K562 (cell line): Measurements from ENCODE around the gene FUT6. TPM values are rescaled to one million over a fixed set of nuclear protein-coding genes. Genes with fewer than 3 reads are reported as not detected.
"Not testable (repeated sequence)": the region's sequence is repeated elsewhere in the genome, so short reads cannot be mapped to it uniquely, and the experiment has no call there.

ENCODE experiments used
- ATAC-seq: fragments of 200-7000 bp; cut with Tn5 transposase; 3 replicates; pipeline ENCODE4 v1.9.1; 2020; ENCODE audit warnings: moderate library complexity
- BruUV-seq: library from RNA; stranded (reverse); fragments of 400-500 nt; replicated peaks from 2 replicates; lab custom pipeline; 2021; lab: Mats Ljungman, UMichigan
- CTCF ChIA-PET: fragments of 300-600 bp; formaldehyde crosslinking; extraction: SDS; loops from one replicate; lab custom pipeline; 2021; ENCODE audit warnings: low intra/inter-chr PET ratio; lab: Yijun Ruan, JAX
- POLR2A ChIA-PET: fragments of 300-600, 350-650 bp; sonication (Branson Sonifier 250); formaldehyde crosslinking; extraction: SDS; loops from one replicate; lab custom pipeline; 2021; ENCODE audit warnings: antibody characterized with exemption, inconsistent platforms; lab: Yijun Ruan, JAX
- DNase-seq, 4 experiments: peaks; one replicate each; pipeline versions ENCODE4 v3.0.0 to v3.0.0-alpha.2; 2011 to 2018; ENCODE audit warnings: low spot score in 3 of 4, mixed read lengths in 3 of 4; ENCODE audit errors: extremely low read depth in 1 of 4
- FAIRE-seq: peaks from 2 replicates; lab custom pipeline; 2011; peaks lifted over from hg19 to GRCh38; lab: Jason Lieb, UNC
- H2AFZ ChIP-seq: 2 replicates; pipeline ENCODE4 v1.6.0; 2011; ENCODE audit warnings: low read depth, low read length, control low read depth, inconsistent platforms
- H3K27ac ChIP-seq: fragments of 200-600 bp; 3 replicates; pipeline ENCODE4 v1.8.0; 2011; ENCODE audit warnings: low read depth, mild to moderate bottlenecking, control low read depth, inconsistent platforms, low read length, moderate library complexity, mixed read lengths; ENCODE audit errors: extremely low read depth
- H3K27me3 ChIP-seq, 2 experiments: fragments of 300-600 bp in 1 of 2; 2 replicates in 1 of 2; 3 replicates in 1 of 2; pipeline versions ENCODE4 v1.6.0 to v1.8.0; 2011; ENCODE audit warnings: inconsistent platforms in 2 of 2, low read length in 2 of 2, mild to moderate bottlenecking in 1 of 2, mixed read lengths in 1 of 2, moderate library complexity in 1 of 2; ENCODE audit not compliant: control insufficient read depth in 2 of 2, insufficient read depth in 2 of 2
- H3K36me3 ChIP-seq: fragments of 300-600 bp; 3 replicates; pipeline ENCODE4 v1.8.0; 2011; ENCODE audit warnings: mild to moderate bottlenecking, low read length, inconsistent platforms; ENCODE audit not compliant: control insufficient read depth, insufficient read depth
- H3K4me1 ChIP-seq, 2 experiments: fragments of 200-600 bp in 1 of 2; replicated peaks in 1 of 2; 2 replicates in 1 of 2; 3 replicates in 1 of 2; pipeline versions ENCODE4 v1.5.1 to v1.8.0; 2011; ENCODE audit warnings: inconsistent platforms in 2 of 2, low read length in 2 of 2, mild to moderate bottlenecking in 1 of 2, mixed read lengths in 1 of 2, moderate library complexity in 1 of 2; ENCODE audit not compliant: control insufficient read depth in 2 of 2, insufficient read depth in 2 of 2
- H3K4me2 ChIP-seq: 2 replicates; pipeline ENCODE4 v1.6.1; 2011; ENCODE audit warnings: low read length, control low read depth, inconsistent platforms, mixed read lengths; ENCODE audit not compliant: insufficient read depth
- H3K4me3 ChIP-seq: fragments of 200-600 bp; sonication (generic), shearing (Covaris generic); 2 replicates; pipeline ENCODE4 v1.5.1; 2016; ENCODE audit warnings: control low read depth, inconsistent platforms
- H3K79me2 ChIP-seq: fragments of 200-600 bp; 3 replicates; pipeline ENCODE4 v1.8.0; 2011; ENCODE audit warnings: low read length, inconsistent platforms; ENCODE audit not compliant: control insufficient read depth, insufficient read depth
- H3K9ac ChIP-seq, 2 experiments: 2 replicates each; pipeline versions ENCODE4 v1.6.0 to v1.6.1; 2011; ENCODE audit warnings: low read depth in 2 of 2, low read length in 2 of 2, control low read depth in 1 of 2, inconsistent platforms in 1 of 2, mild to moderate bottlenecking in 1 of 2, mixed read lengths in 1 of 2; ENCODE audit not compliant: insufficient read depth in 1 of 2
- H3K9me1 ChIP-seq: one replicate; pipeline ENCODE4 v1.6.0; 2011; ENCODE audit warnings: inconsistent platforms, mild to moderate bottlenecking, low read length, moderate library complexity; ENCODE audit not compliant: control insufficient read depth, insufficient read depth
- H3K9me3 ChIP-seq: replicated peaks from 2 replicates; pipeline ENCODE4 v1.5.1; 2011; ENCODE audit warnings: low read depth, low read length, inconsistent platforms; ENCODE audit not compliant: control insufficient read depth, insufficient read depth
- H4K20me1 ChIP-seq: replicated peaks from 2 replicates; pipeline ENCODE4 v1.6.1; 2011; ENCODE audit warnings: low read length, inconsistent platforms, mixed read lengths; ENCODE audit not compliant: control insufficient read depth, insufficient read depth
- CBFA2T2 ChIP-seq: fragments of 450-650 bp; conservative IDR thresholded peaks from 2 replicates; pipeline ENCODE4 v1.6.1; 2017; ENCODE audit warnings: mild to moderate bottlenecking
- FOXM1 ChIP-seq, 2 experiments: fragments of 450-650 bp in 1 of 2; sonication (generic) in 1 of 2; formaldehyde crosslinking in 1 of 2; IDR thresholded peaks; 2 replicates each; pipeline versions ENCODE4 v1.6.1 to v1.9.0; 2017 to 2022; ENCODE audit warnings: low read depth in 2 of 2, mild to moderate bottlenecking in 2 of 2, missing genetic modification reagents in 1 of 2, moderate library complexity in 1 of 2
- HDGF ChIP-seq: fragments of 450-650 bp; IDR thresholded peaks from 2 replicates; pipeline ENCODE4 v1.6.1; 2016
- MAFK ChIP-seq: IDR thresholded peaks from 2 replicates; pipeline ENCODE4 v1.6.1; 2011; ENCODE audit warnings: low read length, improper control_type of control experiment
- MEIS2 ChIP-seq: fragments of 450-650 bp; IDR thresholded peaks from 2 replicates; pipeline ENCODE4 v1.6.1; 2014; ENCODE audit warnings: mild to moderate bottlenecking; ENCODE audit not compliant: partially characterized antibody
- PPARD ChIP-seq: fragments of 250-450 bp; sonication (Bioruptor Pico); IDR thresholded peaks from 2 replicates; pipeline ENCODE4 v1.8.0; 2022; ENCODE audit warnings: inconsistent platforms, mild to moderate bottlenecking, moderate library complexity
- SLC30A9 ChIP-seq: fragments of 250-450 bp; sonication (Bioruptor Pico); IDR thresholded peaks from 2 replicates; pipeline ENCODE4 v1.8.0; 2022; ENCODE audit warnings: mild to moderate bottlenecking, moderate library complexity
- SMAD2 ChIP-seq: fragments of 150-350 bp; IDR thresholded peaks from 2 replicates; pipeline ENCODE4 v1.6.1; 2014; ENCODE audit warnings: low read depth, mild to moderate bottlenecking, low read length
- ZNF121 ChIP-seq: sonication (generic); formaldehyde crosslinking; conservative IDR thresholded peaks from 2 replicates; pipeline ENCODE4 v1.8.0; 2022; ENCODE audit warnings: missing genetic modification reagents
- WGBS: fragments of 100-300 bp; shearing (Covaris generic); methylation state at CpG from one replicate; pipeline ENCODE4 v1.1.6; 2016; ENCODE audit warnings: low coverage, mixed read lengths; ENCODE audit not compliant: insufficient coverage; ENCODE audit errors: missing lambda C conversion rate; 5-methylcytosine and 5-hydroxymethylcytosine counted together
- in situ Hi-C: fragments of 300-500 bp; cut with MboI; formaldehyde crosslinking; loops from 4 replicates; pipeline ENCODE4 v1.15.0; 2018; ENCODE audit warnings: inconsistent platforms, mixed read lengths
- intact Hi-C: fragments of 100-400 bp; cut with micrococcal nuclease; formaldehyde crosslinking; loops from 2 replicates; pipeline ENCODE4 v1.14.2; 2022
- polyA plus RNA-seq, 8 experiments: library from polyadenylated mRNA; depleted of rRNA in 4 of 8; stranded (reverse) in 5 of 8; unstranded in 3 of 8; fragments of >200 nt; fragmentation: Nextera tagmentation in 2 of 8; fragmentation: Illumina TruSeq in 1 of 8; extraction: Ambion mirVana in 2 of 8; extraction: Trizol in 1 of 8; gene quantifications; 2 replicates each; pipeline versions ENCODE4 v1.2.1 to v1.2.3, GENCODE V29; 2011 to 2014; ENCODE audit warnings: inconsistent platforms in 1 of 8, missing spikeins in 1 of 8
- total RNA-seq, 7 experiments: library from RNA; depleted of rRNA in 6 of 7; stranded (reverse); fragments of >200 nt in 6 of 7; fragmentation: Illumina TruSeq in 2 of 7; extraction: Trizol in 2 of 7; gene quantifications; 2 replicates each; pipeline versions ENCODE4 v1.2.1 to v1.2.3, GENCODE V29; 2011 to 2021; ENCODE audit warnings: low replicate concordance in 1 of 7
- TF ChIP-seq, protein P1 (sequence below): fragments of 450-650 bp; formaldehyde crosslinking; IDR thresholded peaks from 2 replicates; pipeline ENCODE4 v1.4.0; 2022; ENCODE audit warnings: mild to moderate bottlenecking, moderate library complexity

Gene FUT6
- total and polyA plus RNA-seq, 9 of the 15 experiments (the other 6 are each of a cell fraction or from before 2014, with no cell fraction given): 0.04 TPM; not detected in 8

DNA sequence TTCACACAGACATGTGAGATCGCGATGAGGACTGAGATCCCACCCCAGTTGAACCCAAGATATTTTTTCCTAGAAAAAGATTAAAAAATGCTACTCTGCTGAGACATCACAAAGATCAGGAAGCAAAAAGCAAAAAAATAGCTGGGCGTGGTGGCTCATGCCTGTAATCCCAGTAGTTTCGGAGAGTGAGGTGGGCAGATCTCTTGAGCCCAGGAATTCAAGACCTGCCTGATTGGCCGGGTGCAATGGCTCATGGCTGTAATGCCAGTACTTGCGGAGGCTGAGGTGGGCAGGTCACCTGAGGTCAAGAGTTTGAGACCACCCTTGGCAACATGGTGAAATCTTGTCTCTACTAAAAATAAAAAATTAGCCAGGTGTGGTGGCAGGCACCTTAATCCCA, 10.7 kb upstream of the FUT6 start:
- TF ChIP-seq PPARD (CRISPR knock-in tag) (no peak), FOXM1 (IDR thresholded peaks at IDR 0.05; ENCODE audit: low read depth) (no peak), FOXM1 (CRISPR knock-in tag; IDR thresholded peaks at IDR 0.05; ENCODE audit: low read depth) (no peak), SMAD2 (no peak), CBFA2T2 (no peak), MAFK (no peak), ZNF121 (CRISPR knock-in tag) (no peak), SLC30A9 (CRISPR knock-in tag) (no peak), HDGF (no peak), MEIS2 (no peak)
- TF ChIP-seq, protein P1, sequence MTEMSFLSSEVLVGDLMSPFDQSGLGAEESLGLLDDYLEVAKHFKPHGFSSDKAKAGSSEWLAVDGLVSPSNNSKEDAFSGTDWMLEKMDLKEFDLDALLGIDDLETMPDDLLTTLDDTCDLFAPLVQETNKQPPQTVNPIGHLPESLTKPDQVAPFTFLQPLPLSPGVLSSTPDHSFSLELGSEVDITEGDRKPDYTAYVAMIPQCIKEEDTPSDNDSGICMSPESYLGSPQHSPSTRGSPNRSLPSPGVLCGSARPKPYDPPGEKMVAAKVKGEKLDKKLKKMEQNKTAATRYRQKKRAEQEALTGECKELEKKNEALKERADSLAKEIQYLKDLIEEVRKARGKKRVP (CRISPR knock-in tag): no peak
- Histone ChIP-seq H3K4me2 (no peak overlapping the region), H3K79me2 (no peaks in the 10 kb centered on the region), H3K27me3 (peaks cover 16 to 35% of the 10 kb centered on the region in 2 experiments), H3K9me3 (no peaks in the 10 kb centered on the region), H3K36me3 (no peaks in the 10 kb centered on the region), H2AFZ (no peak overlapping the region), H3K4me1 (no peaks in the 10 kb centered on the region; a peak in 1 of 5 replicates), H3K9ac (no peak overlapping the region), H3K27ac (no peak overlapping the region), H3K4me3 (no peak overlapping the region), H3K9me1 (no peaks in the 10 kb centered on the region), H4K20me1 (0 out of 2 replicates have a peak, but pooled peaks cover 4% of the 10 kb centered on the region)
- FAIRE-seq (no peak), DNase-seq (no peak), ATAC-seq (no peak)
- ChIA-PET POLR2A (interaction anchor here (0.5 to 1.8 kb wide), 2 partner anchors 22 to 130 kb away, joined by 4 to 7 read pairs; no protein-coding TSS in a partner anchor), CTCF (no interaction called here)
- BruUV-seq: no TSS peak
- WGBS: 31% methylated on average over 6 of the region's 6 CpGs
- in situ Hi-C loops: no loop called here
- intact Hi-C loops: no loop called here

DNA sequence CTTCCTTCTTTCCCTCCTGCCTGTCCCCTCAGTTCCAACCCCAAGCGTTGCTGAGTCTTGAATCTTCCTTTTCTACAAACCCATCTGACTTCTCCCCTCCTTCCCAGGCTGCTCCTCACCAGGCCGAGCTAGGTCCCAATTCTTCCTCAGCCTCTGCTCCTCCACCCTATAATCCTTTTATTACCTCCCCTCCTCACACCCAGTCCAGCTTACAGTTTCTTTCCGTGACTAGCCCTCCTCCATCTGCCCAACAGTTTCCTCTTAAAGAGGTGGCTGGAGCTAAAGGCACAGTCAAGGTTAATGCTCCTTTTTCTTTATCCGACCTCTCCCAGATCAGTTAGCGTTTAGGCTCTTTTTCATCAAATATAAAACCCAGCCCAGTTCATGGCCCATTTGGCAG, 9.1 kb upstream of the FUT6 start:
- DNase-seq, ATAC-seq, H3K4me1 ChIP-seq, BruUV-seq, FAIRE-seq, H3K4me2 ChIP-seq, in situ Hi-C loops, H4K20me1 ChIP-seq, H3K79me2 ChIP-seq, H2AFZ ChIP-seq, H3K27ac ChIP-seq, CTCF ChIA-PET, H3K9me1 ChIP-seq, H3K36me3 ChIP-seq, H3K9me3 ChIP-seq, H3K4me3 ChIP-seq, intact Hi-C loops, H3K9ac ChIP-seq: not testable (repeated sequence)
- peaks cover 15 to 41% of the 10 kb centered on the region in 2 experiments for H3K27me3 ChIP-seq
- POLR2A ChIA-PET: interaction anchor here (1.1 to 1.4 kb wide), 2 partner anchors 9 to 21 kb away, joined by 4 read pairs; partner anchors contain the start of gene FUT6
- 16% methylated on average over 5 of the region's 5 CpGs for WGBS

DNA sequence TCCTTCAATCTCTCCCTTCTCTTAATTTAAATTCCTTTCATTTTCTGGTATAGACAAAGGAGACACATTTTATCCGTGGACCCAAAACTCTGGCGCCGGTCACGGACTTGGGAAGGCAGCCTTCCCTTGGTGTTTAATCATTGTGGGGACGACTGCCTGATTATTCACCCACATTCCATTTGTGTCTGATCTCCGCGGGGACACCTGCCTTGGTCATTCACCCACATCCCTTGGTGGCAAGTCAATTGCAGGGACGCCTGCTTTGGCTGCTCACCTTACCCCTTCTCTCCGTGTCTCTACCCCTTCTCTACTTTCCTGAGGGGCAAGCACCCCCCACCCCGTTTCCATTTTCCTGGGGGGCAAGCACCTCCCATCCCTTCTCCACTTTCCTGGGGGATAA, 8.3 kb upstream of the FUT6 start:
- intact Hi-C loops, ATAC-seq, CTCF ChIA-PET, H2AFZ ChIP-seq, BruUV-seq, DNase-seq, H3K79me2 ChIP-seq, H3K4me2 ChIP-seq, H3K4me1 ChIP-seq, H3K9ac ChIP-seq, H3K9me1 ChIP-seq, H3K27ac ChIP-seq, FAIRE-seq, H4K20me1 ChIP-seq, H3K4me3 ChIP-seq, in situ Hi-C loops, H3K36me3 ChIP-seq, H3K9me3 ChIP-seq, POLR2A ChIA-PET: not testable (repeated sequence)
- 7% methylated on average over 9 of the region's 10 CpGs for WGBS
- H3K27me3 ChIP-seq: peaks cover 20 to 46% of the 10 kb centered on the region in 2 experiments
